GM19467 (cell line): ENCODE results near the gene HLA-DPA1.

Source experiments
- ATAC-seq: cut with Tn5 transposase; IDR thresholded peaks from one replicate; pipeline ENCODE4 v1.9.1; 2021; ENCODE audit warnings: mild to moderate bottlenecking, moderate library complexity; ENCODE audit not compliant: unreplicated experiment

The HLA-DPA1 gene

GRCh38 chr6:33088931-33089620 lies 15.6 kb upstream of the HLA-DPA1 start:
- no peak for ATAC-seq

- no peak for ATAC-seq
These were observed 14.9 kb upstream of the HLA-DPA1 start for GRCh38 chr6:33088258-33088930.

- ATAC-seq, result no peak
These were observed 12.2 kb upstream of the HLA-DPA1 start for GRCh38 chr6:33085627-33086026.

GRCh38 chr6:33082702-33083101 lies 9.3 kb upstream of the HLA-DPA1 start:
- ATAC-seq, result no peak

- no peak for ATAC-seq
These were observed 7.8 kb upstream of the HLA-DPA1 start for GRCh38 chr6:33081098-33081824.

- ATAC-seq, result no peak
These were observed 7.0 kb upstream of the HLA-DPA1 start for GRCh38 chr6:33080127-33081089.

GRCh38 chr6:33079580-33079979 lies 6.1 kb upstream of the HLA-DPA1 start:
- no peak for ATAC-seq

GRCh38 chr6:33078919-33079521 lies 5.6 kb upstream of the HLA-DPA1 start:
- no peak for ATAC-seq

- ATAC-seq, result no peak
These were observed 5.0 kb upstream of the HLA-DPA1 start for GRCh38 chr6:33078442-33078841.

- ATAC-seq, result no peak
These were observed 4.5 kb upstream of the HLA-DPA1 start for GRCh38 chr6:33077908-33078307.

GRCh38 chr6:33076406-33076934 lies 3.0 kb upstream of the HLA-DPA1 start:
- ATAC-seq, result no peak

- peak; percentile 68 for ATAC-seq
These were observed 2.3 kb upstream of the HLA-DPA1 start, which contains the start of gene HLA-DPB1 for GRCh38 chr6:33075568-33076405. TSS of gene HLA-DPB1 (plus strand) at chr6:33075990. CDS start at chr6:33076042, 52 bp downstream.

- ATAC-seq, result peak; percentile 7
These were observed 1.7 kb upstream of the HLA-DPA1 start for GRCh38 chr6:33075208-33075567.

GRCh38 chr6:33072508-33073100 lies 845 bp downstream of the HLA-DPA1 start:
- ATAC-seq, result no peak

GRCh38 chr6:33071569-33071968 lies 1.9 kb downstream of the HLA-DPA1 start:
- no peak for ATAC-seq

GRCh38 chr6:33070909-33071308 lies 2.5 kb downstream of the HLA-DPA1 start:
- no peak for ATAC-seq

- no peak for ATAC-seq
These were observed 4.3 kb downstream of the HLA-DPA1 start for GRCh38 chr6:33069021-33069738.

GRCh38 chr6:33066917-33067521 lies 6.4 kb downstream of the HLA-DPA1 start:
- ATAC-seq, result no peak
